GM06990 (cell line): ENCODE measurements around the gene SHISA6.

Source experiments
- DNase-seq: peaks from one replicate; pipeline ENCODE4 v3.0.0-alpha.2; 2011; ENCODE audit not compliant: insufficient read length; ENCODE audit errors: extremely low read depth
- H3K27me3 ChIP-seq: replicated peaks from 2 replicates; pipeline ENCODE4 v1.6.0; 2011; ENCODE audit warnings: low read length; ENCODE audit not compliant: control insufficient read depth, insufficient read depth
- H3K36me3 ChIP-seq: 2 replicates; pipeline ENCODE4 v1.5.1; 2011; ENCODE audit warnings: low read length; ENCODE audit not compliant: control insufficient read depth, insufficient read depth
- H3K4me3 ChIP-seq: replicated peaks from 2 replicates; pipeline ENCODE4 v1.5.1; 2011; ENCODE audit warnings: low read depth, mild to moderate bottlenecking, control low read depth, low read length
- TF ChIP-seq, protein P1 (sequence below): IDR thresholded peaks from 2 replicates; pipeline ENCODE4 v1.5.1; 2011; ENCODE audit warnings: low read length, control low read depth, mild to moderate bottlenecking, inconsistent platforms; ENCODE audit not compliant: insufficient read depth, poor library complexity, severe bottlenecking

The SHISA6 gene

DNA sequence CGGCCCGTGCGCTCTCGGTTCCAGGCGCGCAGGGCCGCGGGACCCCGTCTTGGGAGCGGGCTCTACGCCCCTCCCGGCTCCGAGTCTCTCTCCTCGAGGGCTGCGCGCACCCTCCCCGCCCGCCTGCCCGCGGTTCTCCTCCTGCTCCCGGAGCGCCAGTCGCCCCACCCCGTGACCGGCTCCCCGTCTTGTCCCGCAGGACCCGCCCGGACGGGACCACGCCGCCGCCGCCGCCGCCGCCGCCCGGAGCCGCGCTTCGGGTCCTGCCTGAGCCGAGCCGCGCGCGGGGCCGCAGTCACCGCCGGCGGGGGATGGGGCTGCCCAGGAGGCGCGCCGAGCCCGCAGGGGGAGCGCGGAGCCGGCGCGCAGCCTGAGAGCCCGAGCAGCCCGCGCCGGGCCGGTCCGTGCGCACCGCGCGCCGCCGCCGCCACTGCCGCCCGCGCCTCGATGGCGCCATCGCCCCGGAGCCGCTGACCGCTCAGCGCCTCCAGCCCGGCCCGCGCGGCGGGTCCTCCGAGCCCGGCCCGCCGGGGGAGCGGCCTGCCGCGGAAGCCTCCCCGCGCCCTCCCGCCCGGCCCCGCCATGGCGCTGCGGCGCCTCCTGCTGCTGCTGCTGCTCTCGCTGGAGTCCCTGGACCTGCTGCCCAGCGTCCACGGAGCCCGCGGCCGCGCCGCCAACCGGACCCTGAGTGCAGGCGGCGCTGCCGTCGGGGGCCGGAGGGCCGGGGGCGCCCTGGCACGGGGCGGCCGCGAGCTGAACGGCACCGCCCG, at the start of gene SHISA6:
TSS of gene SHISA6 (plus strand) at position 373 of the 770 bp plus-strand sequence.
- Histone ChIP-seq H3K27me3 (no peaks in the 10 kb centered on the region), H3K36me3 (no peaks in the 10 kb centered on the region), H3K4me3 (no peak within 1 kb of the TSS)
- no peak for DNase-seq
- TF ChIP-seq, protein P1, sequence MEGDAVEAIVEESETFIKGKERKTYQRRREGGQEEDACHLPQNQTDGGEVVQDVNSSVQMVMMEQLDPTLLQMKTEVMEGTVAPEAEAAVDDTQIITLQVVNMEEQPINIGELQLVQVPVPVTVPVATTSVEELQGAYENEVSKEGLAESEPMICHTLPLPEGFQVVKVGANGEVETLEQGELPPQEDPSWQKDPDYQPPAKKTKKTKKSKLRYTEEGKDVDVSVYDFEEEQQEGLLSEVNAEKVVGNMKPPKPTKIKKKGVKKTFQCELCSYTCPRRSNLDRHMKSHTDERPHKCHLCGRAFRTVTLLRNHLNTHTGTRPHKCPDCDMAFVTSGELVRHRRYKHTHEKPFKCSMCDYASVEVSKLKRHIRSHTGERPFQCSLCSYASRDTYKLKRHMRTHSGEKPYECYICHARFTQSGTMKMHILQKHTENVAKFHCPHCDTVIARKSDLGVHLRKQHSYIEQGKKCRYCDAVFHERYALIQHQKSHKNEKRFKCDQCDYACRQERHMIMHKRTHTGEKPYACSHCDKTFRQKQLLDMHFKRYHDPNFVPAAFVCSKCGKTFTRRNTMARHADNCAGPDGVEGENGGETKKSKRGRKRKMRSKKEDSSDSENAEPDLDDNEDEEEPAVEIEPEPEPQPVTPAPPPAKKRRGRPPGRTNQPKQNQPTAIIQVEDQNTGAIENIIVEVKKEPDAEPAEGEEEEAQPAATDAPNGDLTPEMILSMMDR = no peak

DNA sequence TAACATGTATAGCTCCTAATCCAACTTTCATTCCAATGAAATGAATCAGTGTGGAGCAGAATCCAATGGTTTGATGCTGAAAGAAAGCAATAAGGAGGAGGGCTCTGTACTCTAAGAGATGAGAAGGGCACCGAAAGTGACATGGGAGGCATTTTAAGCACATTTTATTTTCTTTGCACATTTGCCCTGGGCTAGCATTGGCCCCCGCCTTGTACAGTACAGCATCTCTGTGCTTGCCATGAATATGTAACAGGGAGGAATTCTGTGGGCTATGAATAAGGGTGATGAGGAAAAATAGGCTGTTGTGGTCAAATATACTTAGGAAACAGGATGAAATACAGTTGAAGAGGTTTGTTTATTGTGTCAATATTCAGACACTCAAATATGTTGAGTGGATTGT, 45.2 kb upstream of the SHISA6 start:
- Histone ChIP-seq H3K27me3 (no peaks in the 10 kb centered on the region), H3K4me3 (no peak overlapping the region), H3K36me3 (no peaks in the 10 kb centered on the region)
- DNase-seq = no peak
- TF ChIP-seq, protein P1 = no peak

- DNase-seq = no peak
- Histone ChIP-seq H3K4me3 (no peak overlapping the region), H3K36me3 (no peaks in the 10 kb centered on the region), H3K27me3 (no peaks in the 10 kb centered on the region)
- TF ChIP-seq, protein P1 = no peak
These were observed 36.0 kb upstream of the SHISA6 start for GRCh38 chr17:11204991-11205390.

DNA sequence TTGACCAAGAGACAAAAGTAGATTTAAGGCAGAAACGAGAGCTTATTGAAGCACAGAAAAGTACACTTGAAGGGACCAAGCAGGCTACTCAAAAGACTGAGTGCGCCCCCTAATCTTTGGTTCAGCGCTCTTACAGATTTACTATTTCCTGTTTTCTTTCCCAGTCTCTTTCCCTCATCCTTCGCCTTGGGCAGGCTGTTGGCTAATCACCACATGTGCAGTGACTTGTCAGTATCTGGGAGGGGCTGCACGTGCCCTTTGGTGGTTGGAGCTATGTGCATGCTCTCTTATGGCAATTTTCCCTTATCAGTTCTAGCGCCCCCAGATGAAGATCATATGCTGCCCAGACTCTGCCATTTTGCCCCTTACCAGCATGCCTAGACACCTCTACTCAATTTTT, 35.4 kb upstream of the SHISA6 start:
- Histone ChIP-seq H3K4me3 (no peak overlapping the region), H3K27me3 (no peaks in the 10 kb centered on the region), H3K36me3 (no peaks in the 10 kb centered on the region)
- TF ChIP-seq, protein P1 = no peak
- DNase-seq = no peak

DNA sequence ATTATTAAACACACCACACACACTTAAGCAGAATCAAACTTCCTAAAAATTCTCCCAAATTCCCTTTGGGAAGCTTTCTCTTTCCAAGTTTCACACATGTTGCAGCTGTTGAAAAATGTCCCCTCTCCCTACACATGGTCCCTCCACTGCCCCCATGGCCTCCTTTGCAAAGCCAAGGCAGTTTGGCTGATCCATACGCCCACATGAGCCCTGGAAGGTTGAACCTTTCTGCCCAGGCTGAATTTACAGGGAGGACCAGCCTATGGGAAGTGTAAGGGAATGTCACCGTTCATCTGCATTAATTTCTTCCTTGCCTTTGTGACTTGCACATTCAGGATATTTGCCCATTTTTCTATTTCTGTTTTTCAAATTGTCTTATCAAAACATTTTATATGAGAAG, 31.1 kb upstream of the SHISA6 start:
- Histone ChIP-seq H3K36me3 (no peaks in the 10 kb centered on the region), H3K4me3 (no peak overlapping the region), H3K27me3 (no peaks in the 10 kb centered on the region)
- DNase-seq = no peak
- TF ChIP-seq, protein P1 = no peak

GRCh38 chr17:11212792-11213191, 28.2 kb upstream of the SHISA6 start:
- no peaks in the 10 kb centered on the region for H3K27me3 ChIP-seq
- no peak overlapping the region for H3K4me3 ChIP-seq
- TF ChIP-seq, protein P1 = no peak
- H3K36me3 ChIP-seq = no peaks in the 10 kb centered on the region
- DNase-seq = no peak
